HG03378 (cell line): ENCODE measurements around the gene MAGI1.
"Not testable (repeated sequence)": the region's sequence is repeated elsewhere in the genome, so short reads cannot be mapped to it uniquely, and the experiment has no call there.

Experiments used
- ATAC-seq: cut with Tn5 transposase; IDR thresholded peaks from one replicate; pipeline ENCODE4 v1.9.1; 2021; ENCODE audit warnings: mild to moderate bottlenecking, moderate library complexity; ENCODE audit not compliant: unreplicated experiment

Gene MAGI1

GRCh38 chr3:65582012-65582717 is 456.6 kb downstream of the MAGI1 start:
- no peak for ATAC-seq

- no peak for ATAC-seq
These were observed 457.4 kb downstream of the MAGI1 start for GRCh38 chr3:65581313-65581712.

GRCh38 chr3:65578861-65579260 is 459.9 kb downstream of the MAGI1 start:
- ATAC-seq, result no peak

- ATAC-seq, result no peak
These were observed 460.8 kb downstream of the MAGI1 start for GRCh38 chr3:65577843-65578430.

GRCh38 chr3:65576966-65577365 is 461.8 kb downstream of the MAGI1 start:
- no peak for ATAC-seq

GRCh38 chr3:65576228-65576627 is 462.5 kb downstream of the MAGI1 start:
- no peak for ATAC-seq

GRCh38 chr3:65575376-65575840 is 463.3 kb downstream of the MAGI1 start:
- ATAC-seq, result no peak

GRCh38 chr3:65573548-65574116 is 465.1 kb downstream of the MAGI1 start:
- ATAC-seq, result no peak

GRCh38 chr3:65572175-65572777 is 466.4 kb downstream of the MAGI1 start:
- no peak for ATAC-seq

GRCh38 chr3:65569845-65570405 is 468.8 kb downstream of the MAGI1 start:
- no peak for ATAC-seq

- no peak for ATAC-seq
These were observed 469.6 kb downstream of the MAGI1 start for GRCh38 chr3:65569129-65569528.

GRCh38 chr3:65568497-65568896 is 470.2 kb downstream of the MAGI1 start:
- ATAC-seq, result no peak

GRCh38 chr3:65565744-65566143 is 473.0 kb downstream of the MAGI1 start:
- ATAC-seq, result not testable (repeated sequence)

- ATAC-seq, result no peak
These were observed 474.2 kb downstream of the MAGI1 start for GRCh38 chr3:65564483-65564882.

- no peak for ATAC-seq
These were observed 474.9 kb downstream of the MAGI1 start for GRCh38 chr3:65563861-65564260.

GRCh38 chr3:65562447-65562846 is 476.3 kb downstream of the MAGI1 start:
- ATAC-seq, result no peak

- ATAC-seq, result no peak
These were observed 477.1 kb downstream of the MAGI1 start for GRCh38 chr3:65561617-65562016.

- no peak for ATAC-seq
These were observed 477.8 kb downstream of the MAGI1 start for GRCh38 chr3:65560901-65561300.

GRCh38 chr3:65560133-65560532 is 478.6 kb downstream of the MAGI1 start:
- ATAC-seq, result no peak

GRCh38 chr3:65559643-65560042 is 479.1 kb downstream of the MAGI1 start:
- no peak for ATAC-seq

- no peak for ATAC-seq
These were observed 479.9 kb downstream of the MAGI1 start for GRCh38 chr3:65558826-65559225.
